GM15510 (cell line): ENCODE data around the gene SETD5.

Experiments
- POLR2A ChIP-seq: IDR thresholded peaks from 3 replicates; pipeline ENCODE4 v1.6.1; 2011; ENCODE audit warnings: borderline replicate concordance; ENCODE audit not compliant: insufficient read length; ENCODE audit errors: extremely low read depth

The SETD5 gene

GRCh38 chr3:9397332-9397905 is at the start of gene SETD5:
SETD5 (plus strand) TSS chr3:9397615; CDS start chr3:9428939, 31,324 bp downstream.
- peak; percentile 95 for TF ChIP-seq POLR2A

GRCh38 chr3:9347887-9348286 is 49.5 kb upstream of the SETD5 start:
- TF ChIP-seq POLR2A = no peak

- TF ChIP-seq POLR2A = no peak
Observed at GRCh38 chr3:9349321-9350117, 47.9 kb upstream of the SETD5 start.

GRCh38 chr3:9351709-9352126 is 45.7 kb upstream of the SETD5 start:
- no peak for TF ChIP-seq POLR2A

GRCh38 chr3:9352917-9353752 is 44.3 kb upstream of the SETD5 start:
- no peak for TF ChIP-seq POLR2A

GRCh38 chr3:9361691-9362388 is 35.6 kb upstream of the SETD5 start:
- no peak for TF ChIP-seq POLR2A

- peak; percentile 91 for TF ChIP-seq POLR2A
Observed at GRCh38 chr3:9362731-9363530, 34.5 kb upstream of the SETD5 start, which contains the start of gene THUMPD3. THUMPD3 (plus strand) TSS chr3:9363054; CDS start chr3:9365069, 2,015 bp downstream.

- TF ChIP-seq POLR2A = no peak
Observed at GRCh38 chr3:9369508-9369907, 27.9 kb upstream of the SETD5 start.

GRCh38 chr3:9373465-9373864 is 23.9 kb upstream of the SETD5 start:
- TF ChIP-seq POLR2A = no peak

GRCh38 chr3:9377981-9378380 is 19.4 kb upstream of the SETD5 start:
- TF ChIP-seq POLR2A = no peak

GRCh38 chr3:9379327-9379726 is 18.1 kb upstream of the SETD5 start:
- TF ChIP-seq POLR2A = no peak

- TF ChIP-seq POLR2A = no peak
Observed at GRCh38 chr3:9380014-9380413, 17.4 kb upstream of the SETD5 start.

GRCh38 chr3:9384141-9384828 is 13.1 kb upstream of the SETD5 start:
- no peak for TF ChIP-seq POLR2A
